ENCODE data around the gene MGLL.

Gene MGLL

DNA sequence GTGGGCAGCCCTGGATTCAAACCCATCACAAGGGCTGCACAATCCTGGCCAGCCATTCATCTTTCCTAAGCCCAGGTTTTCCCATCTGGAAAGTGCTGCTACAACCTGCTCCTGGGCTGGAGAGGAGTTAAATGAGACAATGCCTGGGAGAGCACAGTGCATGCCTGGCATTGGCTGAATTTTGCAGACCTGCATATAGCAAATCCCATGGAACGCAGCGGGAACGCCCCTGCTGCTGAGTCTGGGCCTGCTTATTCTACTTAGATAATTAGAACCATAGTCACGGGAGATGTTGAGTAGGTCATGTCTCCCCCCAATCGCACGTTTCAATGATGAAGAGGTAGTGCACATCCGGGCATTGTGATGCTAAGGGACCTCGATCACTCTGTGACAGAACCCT is 102.9 kb downstream of the MGLL start:
- Histone ChIP-seq H3K9me3 (replicated peaks in 1 of 11) (peaks cover 0 to 7% (median 0%) of the 10 kb centered on the region in 11 experiments; a peak in 3 of 22 replicates), H3K27ac (no peak overlapping the region)

DNA sequence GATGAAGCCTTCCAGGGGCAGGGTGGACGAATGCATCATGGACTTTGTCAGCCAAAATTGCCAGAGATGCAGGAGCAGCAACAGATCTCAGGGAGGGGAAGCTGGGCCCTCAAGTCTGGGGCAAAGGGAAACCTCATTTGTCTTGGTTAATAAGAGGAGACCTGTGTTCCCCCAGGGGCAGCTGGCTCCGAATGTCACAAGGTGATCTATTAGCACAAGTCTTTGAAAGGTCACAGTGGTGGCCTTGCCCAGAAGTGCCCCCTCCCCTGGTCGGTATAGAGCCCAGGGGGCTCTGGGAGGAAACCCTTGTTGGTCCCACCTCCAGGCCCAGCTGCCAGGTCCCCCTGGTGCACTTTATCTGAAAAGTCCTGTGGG is 103.4 kb downstream of the MGLL start:
- Histone ChIP-seq H3K27me3 (no peaks in the 10 kb centered on the region), H3K36me3 (peaks cover 0 to 14% (median 0%) of the 10 kb centered on the region in 11 experiments; a peak in 2 of 22 replicates), H3K4me1 (peaks cover 0 to 30% (median 10%) of the 10 kb centered on the region in 10 experiments; a peak in 13 of 20 replicates), H3K4me2 (no peak overlapping the region), H3K9me3 (replicated peaks in 1 of 11) (peaks cover 0 to 3% (median 0%) of the 10 kb centered on the region in 11 experiments; a peak in 3 of 22 replicates), H3K9ac (no peak overlapping the region), H3K4me3 (no peak overlapping the region), H4K20me1 (no peaks in the 10 kb centered on the region), H3K27ac (no peak overlapping the region)
- TF ChIP-seq Cebpa-rat (IDR thresholded peaks at IDR 0.05) = no peak

More for the DNA sequence above, 102.9 kb downstream of the MGLL start:
- Histone ChIP-seq H3K27me3 (no peaks in the 10 kb centered on the region), H3K4me1 (peaks cover 0 to 25% (median 10%) of the 10 kb centered on the region in 10 experiments; a peak in 13 of 20 replicates), H3K4me2 (no peak overlapping the region), H4K20me1 (no peaks in the 10 kb centered on the region), H3K4me3 (no peak overlapping the region), H3K36me3 (peaks cover 0 to 14% (median 0%) of the 10 kb centered on the region in 11 experiments; a peak in 2 of 22 replicates), H3K9ac (no peak overlapping the region)
- TF ChIP-seq Cebpa-rat (IDR thresholded peaks at IDR 0.05) = no peak

DNA sequence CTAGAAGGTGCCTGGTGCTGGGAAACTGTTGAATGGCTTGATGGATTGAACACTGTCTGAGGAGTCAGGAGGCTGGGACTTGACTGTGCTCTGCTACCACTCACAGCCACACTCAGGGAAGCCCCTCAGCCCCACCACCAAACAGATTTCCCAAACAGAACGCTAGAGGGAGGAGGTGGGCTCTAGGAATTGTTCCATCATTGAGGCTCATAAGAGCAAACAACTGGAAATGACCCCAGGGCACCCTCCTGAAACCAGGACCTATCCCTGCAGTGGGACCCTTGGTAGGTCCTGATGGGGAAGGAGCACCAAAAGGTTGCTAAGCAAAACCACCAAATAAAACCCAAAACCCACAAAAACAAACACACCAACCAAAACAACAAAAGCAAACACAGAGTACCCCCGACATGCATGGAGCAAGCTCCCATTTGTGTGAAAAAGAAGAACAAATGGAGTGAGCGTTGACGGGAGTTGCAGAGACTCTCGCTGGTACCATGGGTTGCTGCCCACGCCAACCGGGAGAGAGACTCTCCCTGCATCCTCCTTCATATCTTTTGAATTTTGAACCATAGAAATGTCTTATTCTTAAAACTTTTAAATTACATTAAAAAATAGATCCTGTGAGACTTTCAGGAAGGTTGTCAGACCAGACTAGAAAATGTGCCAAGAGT is 103.9 kb downstream of the MGLL start:
- H3K27me3 ChIP-seq = no peaks in the 10 kb centered on the region
- H3K36me3 ChIP-seq = peaks cover 0 to 14% (median 0%) of the 10 kb centered on the region in 11 experiments; a peak in 2 of 22 replicates
- TF ChIP-seq Cebpa-rat (IDR thresholded peaks at IDR 0.05) = no peak

DNA sequence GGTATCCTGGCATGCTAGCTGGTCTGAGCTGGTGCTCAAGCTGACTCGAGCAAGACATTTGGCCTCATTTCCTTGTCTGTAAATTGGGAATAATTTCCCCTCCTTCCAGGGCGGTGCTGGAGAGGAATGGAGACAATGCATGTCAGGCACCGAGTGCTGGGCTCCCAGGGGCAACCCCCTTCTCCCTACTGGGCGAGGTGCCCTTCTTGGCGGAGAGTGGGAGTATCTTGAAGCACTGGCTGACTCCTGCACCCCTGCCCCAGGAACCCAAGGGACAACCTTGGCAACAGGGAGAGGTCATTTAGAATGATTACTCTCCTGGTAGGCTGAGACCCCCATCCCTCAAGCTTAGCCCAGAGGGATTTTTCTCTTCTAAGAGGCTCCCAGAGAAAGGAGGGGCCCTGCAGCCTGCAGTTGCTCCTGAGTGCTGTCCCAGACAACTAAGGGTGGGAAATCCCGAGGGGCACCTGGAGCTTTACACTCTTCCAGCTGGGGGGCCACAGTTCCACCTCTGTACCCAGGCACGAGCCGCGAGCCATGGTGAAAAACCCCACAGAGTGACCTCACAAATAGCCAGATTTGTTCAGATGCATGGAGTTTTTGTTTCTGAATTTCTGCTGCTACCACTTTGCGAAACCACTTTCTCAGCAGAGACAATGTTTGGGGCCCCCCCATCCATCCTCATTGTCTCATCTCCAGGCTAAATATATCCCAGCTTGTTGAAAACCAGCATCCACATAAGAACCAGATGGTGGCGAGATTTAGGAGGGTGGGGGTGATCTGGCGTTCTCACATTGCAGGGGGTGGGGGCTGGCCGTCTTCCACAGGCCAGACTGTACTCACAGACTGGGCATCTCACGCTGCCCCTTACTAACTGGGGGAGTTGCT is 104.7 kb downstream of the MGLL start:
- H3K4me1 ChIP-seq = peaks cover 0 to 38% (median 10%) of the 10 kb centered on the region in 10 experiments; a peak in 13 of 20 replicates
- no peak overlapping the region for H3K4me3 ChIP-seq
- no peak overlapping the region for H3K27ac ChIP-seq
- peaks cover 0 to 14% (median 0%) of the 10 kb centered on the region in 11 experiments; a peak in 2 of 22 replicates for H3K36me3 ChIP-seq
- TF ChIP-seq Cebpa-rat (IDR thresholded peaks at IDR 0.05) = no peak
- no peaks in the 10 kb centered on the region for H3K9me3 ChIP-seq (replicated peaks in 1 of 11)
- H4K20me1 ChIP-seq = no peaks in the 10 kb centered on the region
- no peak overlapping the region for H3K9ac ChIP-seq
- H3K4me2 ChIP-seq = no peak overlapping the region
- 0 out of 22 replicates have a peak, but pooled peaks cover 0 to under 1% (median 0%) of the 10 kb centered on the region in 11 experiments for H3K27me3 ChIP-seq

More for the DNA sequence above, 103.9 kb downstream of the MGLL start:
- Histone ChIP-seq H3K9ac (no peak overlapping the region), H3K27ac (no peak overlapping the region), H3K4me2 (no peak overlapping the region), H3K9me3 (replicated peaks in 1 of 11) (no peaks in the 10 kb centered on the region), H4K20me1 (no peaks in the 10 kb centered on the region), H3K4me3 (no peak overlapping the region), H3K4me1 (peaks cover 0 to 35% (median 10%) of the 10 kb centered on the region in 10 experiments; a peak in 13 of 20 replicates)

DNA sequence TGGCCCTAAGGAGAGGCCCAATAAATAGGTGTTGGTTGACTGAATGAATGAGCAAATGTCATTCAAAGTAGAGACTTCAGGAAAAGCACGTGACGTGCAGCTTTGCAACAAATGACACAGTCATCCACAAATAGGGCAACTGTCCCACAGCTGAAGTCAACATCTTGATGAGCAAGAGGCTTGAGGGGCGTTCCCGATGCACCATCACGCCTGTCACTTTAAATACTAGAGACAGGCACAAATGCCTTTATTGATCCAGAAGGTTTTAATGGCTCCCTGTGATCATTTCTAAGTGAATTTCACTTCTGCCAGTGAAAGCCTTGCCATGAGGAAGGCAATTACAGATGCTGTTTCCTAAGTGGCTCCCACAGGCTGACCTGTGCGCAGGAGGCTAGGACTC is 105.9 kb downstream of the MGLL start:
- Histone ChIP-seq H3K36me3 (peaks cover 0 to 14% (median 0%) of the 10 kb centered on the region in 11 experiments; a peak in 2 of 22 replicates), H3K27me3 (peaks cover 0 to 8% (median 0%) of the 10 kb centered on the region in 11 experiments; a peak in 1 of 22 replicates), H3K4me3 (no peak overlapping the region), H3K4me1 (peaks cover 0 to 38% (median 10%) of the 10 kb centered on the region in 10 experiments; a peak in 13 of 20 replicates), H3K27ac (no peak overlapping the region), H3K9me3 (replicated peaks in 1 of 11) (no peaks in the 10 kb centered on the region), H4K20me1 (no peaks in the 10 kb centered on the region), H3K4me2 (peak overlapping the region in 3 of 11 experiments; percentile 63 to 83 (median 74); a peak in 2 of 22 replicates), H3K9ac (no peak overlapping the region)
- TF ChIP-seq Cebpa-rat (IDR thresholded peaks at IDR 0.05) = no peak

DNA sequence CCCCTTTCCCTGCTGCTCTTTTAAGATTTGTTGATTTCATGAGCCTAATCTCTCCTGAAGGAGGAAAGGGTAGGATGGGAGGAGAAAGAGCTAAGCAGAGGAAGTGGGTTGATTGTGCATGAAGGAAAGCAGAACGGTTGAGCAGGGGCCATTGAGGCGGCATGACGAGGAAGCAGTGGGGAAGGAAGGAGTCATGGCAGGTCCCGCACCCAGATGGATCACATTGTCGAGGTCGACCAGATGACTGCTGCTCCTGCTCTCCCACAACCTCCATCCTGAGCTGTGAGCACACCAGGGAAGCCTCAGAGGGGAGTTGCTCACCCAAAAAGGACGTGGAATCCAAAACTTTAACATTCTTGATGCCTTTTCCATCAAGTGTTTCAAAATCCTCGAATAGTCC is 106.8 kb downstream of the MGLL start:
- H3K36me3 ChIP-seq = peaks cover 0 to 7% (median 0%) of the 10 kb centered on the region in 11 experiments; a peak in 2 of 22 replicates

DNA sequence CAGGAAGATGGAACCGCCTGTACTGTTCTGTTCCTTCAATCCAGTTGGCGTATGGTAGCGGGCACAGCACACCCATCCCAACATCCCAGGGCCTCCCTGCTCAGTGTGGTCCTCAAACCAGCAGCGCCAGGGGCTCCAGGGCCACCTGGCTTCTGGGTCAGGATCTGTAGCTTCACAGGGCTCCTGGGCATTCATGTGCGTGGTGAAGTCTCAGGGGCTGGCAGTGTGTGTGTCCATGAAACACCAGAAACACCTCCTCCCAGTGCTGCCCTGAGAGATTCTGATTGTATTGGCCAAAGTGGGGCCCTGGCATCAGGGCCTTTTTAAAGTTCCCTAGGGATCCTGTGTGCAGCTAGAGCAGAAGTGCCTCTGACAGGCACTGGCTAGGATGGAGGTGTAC is 107.4 kb downstream of the MGLL start:
- peaks cover 0 to 8% (median 0%) of the 10 kb centered on the region in 11 experiments; a peak in 1 of 22 replicates for H3K27me3 ChIP-seq
- H3K9me3 ChIP-seq (replicated peaks in 1 of 11) = no peaks in the 10 kb centered on the region
- H3K36me3 ChIP-seq = peaks cover 0 to 1% (median 0%) of the 10 kb centered on the region in 11 experiments; a peak in 2 of 22 replicates
- peaks cover 8 to 44% (median 19%) of the 10 kb centered on the region in 10 experiments; a peak in 19 of 20 replicates for H3K4me1 ChIP-seq
- no peak overlapping the region for H3K27ac ChIP-seq
- no peak overlapping the region for H3K9ac ChIP-seq
- H3K4me2 ChIP-seq = peak overlapping the region in 6 of 11 experiments; percentile 14 to 83 (median 46); a peak in 5 of 22 replicates
- no peak overlapping the region for H3K4me3 ChIP-seq
- H4K20me1 ChIP-seq = no peaks in the 10 kb centered on the region
- TF ChIP-seq Cebpa-rat (IDR thresholded peaks at IDR 0.05) = no peak

More for the DNA sequence above, 106.8 kb downstream of the MGLL start:
- Histone ChIP-seq H3K27ac (no peak overlapping the region), H3K9me3 (replicated peaks in 1 of 11) (no peaks in the 10 kb centered on the region), H3K27me3 (peaks cover 0 to 8% (median 0%) of the 10 kb centered on the region in 11 experiments; a peak in 1 of 22 replicates), H3K4me2 (peak overlapping the region in 10 of 11 experiments; percentile 4 to 83 (median 39); a peak in 15 of 22 replicates), H3K9ac (no peak overlapping the region), H3K4me1 (peaks cover 8 to 44% (median 17%) of the 10 kb centered on the region in 10 experiments; a peak in 19 of 20 replicates), H3K4me3 (no peak overlapping the region), H4K20me1 (no peaks in the 10 kb centered on the region)
- TF ChIP-seq Cebpa-rat (IDR thresholded peaks at IDR 0.05) = no peak

DNA sequence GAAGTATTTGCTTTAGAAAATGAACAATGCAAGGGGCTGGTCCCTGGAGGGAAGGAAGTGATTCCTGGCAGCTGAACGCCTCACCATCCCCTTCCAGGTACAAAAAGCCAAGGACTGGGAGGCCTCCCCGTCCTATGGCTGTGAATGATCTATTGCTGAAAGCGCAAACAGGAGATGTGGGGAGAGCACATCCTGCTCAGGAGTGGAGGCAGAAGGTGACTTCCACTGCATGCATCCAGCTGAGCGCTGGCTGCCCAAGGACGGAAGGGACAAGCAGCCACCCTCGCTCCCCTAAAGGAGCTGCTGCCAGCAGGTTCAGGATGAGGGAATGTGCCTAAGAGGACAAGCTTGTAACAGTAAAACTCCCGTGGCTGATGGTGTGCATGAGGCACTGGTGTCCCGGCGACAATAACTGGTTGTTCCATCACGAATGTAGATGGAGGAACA is 108.2 kb downstream of the MGLL start:
- Histone ChIP-seq H3K9ac (no peak overlapping the region), H3K27me3 (peaks cover 0 to 8% (median 0%) of the 10 kb centered on the region in 11 experiments; a peak in 1 of 22 replicates), H4K20me1 (no peaks in the 10 kb centered on the region), H3K36me3 (no peaks in the 10 kb centered on the region), H3K27ac (no peak overlapping the region), H3K4me1 (peaks cover 8 to 44% (median 19%) of the 10 kb centered on the region in 10 experiments; a peak in 19 of 20 replicates), H3K4me3 (no peak overlapping the region), H3K9me3 (replicated peaks in 1 of 11) (no peaks in the 10 kb centered on the region), H3K4me2 (peak overlapping the region in 5 of 11 experiments; percentile 2 to 83 (median 36); a peak in 7 of 22 replicates)
- TF ChIP-seq Cebpa-rat (IDR thresholded peaks at IDR 0.05) = no peak
